Tibial artery (tissue), 4 donors: ENCODE measurements around the gene ATF6.

Source experiments
- DNase-seq, 2 donors: peaks; one replicate each; pipeline ENCODE4 v3.0.0-alpha.2; 2019
- H3K27ac ChIP-seq, 2 donors: fragments of 200-600 bp; sonication (generic) in 1 of 2; 1 replicate in 1 of 2; 2 replicates in 1 of 2; pipeline ENCODE4 v1.5.1; 2018 to 2019; ENCODE audit warnings: mild to moderate bottlenecking in 1 of 2
- H3K27me3 ChIP-seq, 2 donors: fragments of 200-600 bp; sonication (generic) in 1 of 2; one replicate each; pipeline versions ENCODE4 v1.5.1 to v1.6.0; 2016 to 2019
- H3K36me3 ChIP-seq, 3 donors: fragments of 200-600 bp; sonication (generic) in 2 of 3; one replicate each; pipeline ENCODE4 v1.5.1; 2016 to 2019; ENCODE audit warnings: mild to moderate bottlenecking in 2 of 3
- H3K4me1 ChIP-seq, 4 donors: fragments of 200-600 bp; sonication (generic) in 2 of 4; 1 replicate in 3 of 4; 2 replicates in 1 of 4; pipeline ENCODE4 v1.5.1; 2016 to 2019
- H3K4me3 ChIP-seq, 2 donors: fragments of 200-600 bp; sonication (generic) in 1 of 2; 1 replicate in 1 of 2; 2 replicates in 1 of 2; pipeline ENCODE4 v1.5.1; 2018 to 2019; ENCODE audit warnings: mild to moderate bottlenecking in 2 of 2
- H3K9me3 ChIP-seq, 3 donors: fragments of 200-600 bp; sonication (generic) in 1 of 3; one replicate each; pipeline ENCODE4 v1.5.1; 2016 to 2019
- CTCF ChIP-seq, 2 experiments: fragments of 200-600 bp in 1 of 2; fragments of 450-650 bp in 1 of 2; IDR thresholded peaks; one replicate each; pipeline ENCODE4 v1.5.1; 2017 to 2019; ENCODE audit warnings: antibody characterized with exemption in 2 of 2, mild to moderate bottlenecking in 1 of 2, moderate library complexity in 1 of 2
- intact Hi-C: fragments of 100-400 bp; cut with DNase I; formaldehyde crosslinking; loops from one replicate; pipeline ENCODE4 v1.15.0; 2023; ENCODE audit warnings: low total_unique reads

ATF6 gene

DNA sequence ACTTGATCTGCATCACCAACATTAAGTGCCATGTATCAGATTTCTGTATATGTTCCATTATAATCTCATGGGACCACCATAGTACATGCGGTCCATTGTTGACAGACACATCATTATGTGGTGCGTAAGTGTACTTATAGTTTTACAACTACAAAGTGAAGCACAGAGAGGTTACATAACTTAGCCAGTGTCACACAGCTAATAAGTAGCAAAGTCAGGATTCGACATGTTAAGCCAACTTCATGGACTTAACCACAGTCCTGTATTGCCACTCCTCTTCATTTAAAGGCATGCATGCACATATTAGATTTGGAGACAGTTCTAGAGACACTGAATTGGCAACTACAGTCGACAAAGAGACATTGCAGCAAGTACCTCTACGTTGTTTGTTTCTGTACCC is 120.5 kb downstream of the ATF6 start:
- intact Hi-C loops = no loop called here
- Histone ChIP-seq H3K36me3 (peaks cover 7 to 30% (median 14%) of the 10 kb centered on the region in 3 donors), H3K4me1 (peaks cover 0 to 16% (median 2%) of the 10 kb centered on the region in 4 donors), H3K27ac (no peak overlapping the region), H3K4me3 (no peak overlapping the region), H3K9me3 (no peaks in the 10 kb centered on the region), H3K27me3 (no peaks in the 10 kb centered on the region)
- TF ChIP-seq CTCF (IDR thresholded peaks at IDR 0.05) = no peak
- no peak for DNase-seq

DNA sequence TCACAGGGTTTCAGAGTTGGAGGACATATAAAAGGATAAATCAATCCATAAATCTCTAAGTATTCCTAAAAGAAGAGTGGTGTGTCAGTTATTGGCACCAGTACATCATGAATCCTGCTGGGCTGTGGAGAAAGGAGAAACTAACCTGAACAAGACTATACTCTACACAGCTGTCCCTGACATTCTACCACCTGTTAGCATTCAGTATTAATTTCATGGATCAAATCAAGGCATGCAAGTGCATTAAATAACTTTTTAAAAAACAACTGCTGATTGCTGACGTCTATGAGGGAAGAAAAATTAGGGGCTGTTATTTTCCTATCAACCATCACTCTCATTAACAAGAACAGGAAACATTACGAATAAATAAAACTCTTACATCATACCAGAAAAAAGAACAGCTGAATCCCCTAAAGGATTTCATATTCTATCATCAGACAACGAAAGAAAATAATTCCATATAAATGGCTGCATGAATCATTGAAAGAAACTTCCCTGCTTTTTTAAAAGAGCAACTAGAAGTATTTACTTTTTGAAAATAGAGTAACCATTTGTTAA is 121.7 kb downstream of the ATF6 start:
- peaks cover 0 to 16% (median 2%) of the 10 kb centered on the region in 4 donors for H3K4me1 ChIP-seq
- intact Hi-C loops = no loop called here
- H3K27ac ChIP-seq = no peak overlapping the region
- no peaks in the 10 kb centered on the region for H3K27me3 ChIP-seq
- H3K4me3 ChIP-seq = no peak overlapping the region
- TF ChIP-seq CTCF (IDR thresholded peaks at IDR 0.05) = no peak
- peaks cover 7 to 30% (median 15%) of the 10 kb centered on the region in 3 donors for H3K36me3 ChIP-seq
- no peak for DNase-seq
- no peaks in the 10 kb centered on the region for H3K9me3 ChIP-seq

GRCh38 chr1:161890574-161890973 is 124.5 kb downstream of the ATF6 start:
- TF ChIP-seq CTCF (IDR thresholded peaks at IDR 0.05) = no peak
- H3K36me3 ChIP-seq = peaks cover 7 to 30% (median 15%) of the 10 kb centered on the region in 3 donors
- intact Hi-C loops = no loop called here
- DNase-seq = no peak
- H3K27ac ChIP-seq = no peak overlapping the region
- H3K4me3 ChIP-seq = no peak overlapping the region
- peaks cover 0 to 3% (median 0%) of the 10 kb centered on the region in 4 donors for H3K4me1 ChIP-seq
- no peaks in the 10 kb centered on the region for H3K27me3 ChIP-seq
- H3K9me3 ChIP-seq = no peaks in the 10 kb centered on the region

- Histone ChIP-seq H3K9me3 (no peaks in the 10 kb centered on the region), H3K27me3 (no peaks in the 10 kb centered on the region), H3K27ac (no peak overlapping the region), H3K4me3 (no peak overlapping the region), H3K4me1 (no peaks in the 10 kb centered on the region), H3K36me3 (no peaks in the 10 kb centered on the region)
- intact Hi-C loops = no loop called here
- TF ChIP-seq CTCF (IDR thresholded peaks at IDR 0.05) = no peak
- DNase-seq = no peak
These were observed 133.0 kb downstream of the ATF6 start for GRCh38 chr1:161899091-161899490.

- Histone ChIP-seq H3K4me1 (no peaks in the 10 kb centered on the region), H3K4me3 (no peak overlapping the region), H3K27me3 (no peaks in the 10 kb centered on the region), H3K36me3 (no peaks in the 10 kb centered on the region), H3K9me3 (no peaks in the 10 kb centered on the region), H3K27ac (no peak overlapping the region)
- DNase-seq = no peak
- TF ChIP-seq CTCF (IDR thresholded peaks at IDR 0.05) = no peak
- intact Hi-C loops = loop anchor here (10.0 kb wide), 1 partner anchor 55 kb away; no protein-coding TSS in a partner anchor
These were observed 134.0 kb downstream of the ATF6 start for GRCh38 chr1:161900160-161900559.

- H3K4me1 ChIP-seq = peaks cover 0 to 8% (median under 1%) of the 10 kb centered on the region in 4 donors
- H3K36me3 ChIP-seq = no peaks in the 10 kb centered on the region
- H3K27me3 ChIP-seq = no peaks in the 10 kb centered on the region
- no peak for DNase-seq
- no peak overlapping the region for H3K27ac ChIP-seq
- intact Hi-C loops = loop anchor here (10.0 kb wide), 1 partner anchor 53 kb away; no protein-coding TSS in a partner anchor
- H3K9me3 ChIP-seq = no peaks in the 10 kb centered on the region
- no peak overlapping the region for H3K4me3 ChIP-seq
- no peak for TF ChIP-seq CTCF (IDR thresholded peaks at IDR 0.05)
These were observed 136.1 kb downstream of the ATF6 start for GRCh38 chr1:161902182-161902581.
